GM18520 (cell line): Measurements from ENCODE around the gene REPIN1.

ENCODE experiments used
- ATAC-seq: cut with Tn5 transposase; IDR thresholded peaks from one replicate; pipeline ENCODE4 v1.9.1; 2021; ENCODE audit not compliant: unreplicated experiment

Gene REPIN1

GRCh38 chr7:150336746-150337145 is 31.9 kb upstream of the REPIN1 start:
- no peak for ATAC-seq

GRCh38 chr7:150337179-150337578 is 31.4 kb upstream of the REPIN1 start:
- ATAC-seq = no peak

- no peak for ATAC-seq
Observed at GRCh38 chr7:150337659-150338081, 31.0 kb upstream of the REPIN1 start.

- no peak for ATAC-seq
Observed at GRCh38 chr7:150338166-150338829, 30.3 kb upstream of the REPIN1 start.

GRCh38 chr7:150339409-150339809 is 29.2 kb upstream of the REPIN1 start:
- no peak for ATAC-seq

- ATAC-seq = no peak
Observed at GRCh38 chr7:150340024-150340749, 28.4 kb upstream of the REPIN1 start.

GRCh38 chr7:150340875-150341262 is 27.8 kb upstream of the REPIN1 start:
- ATAC-seq = no peak

GRCh38 chr7:150341263-150342120 is 27.1 kb upstream of the REPIN1 start, which contains the start of gene RARRES2:
TSS of gene RARRES2 (minus strand) at chr7:150341629. CDS start at chr7:150340609, 1,020 bp downstream.
- ATAC-seq = no peak

GRCh38 chr7:150342121-150342408 is 26.6 kb upstream of the REPIN1 start:
- no peak for ATAC-seq

GRCh38 chr7:150343225-150343624 is 25.4 kb upstream of the REPIN1 start:
- no peak for ATAC-seq

GRCh38 chr7:150344299-150344698 is 24.3 kb upstream of the REPIN1 start:
- no peak for ATAC-seq

- ATAC-seq = no peak
Observed at GRCh38 chr7:150345012-150345411, 23.6 kb upstream of the REPIN1 start.

GRCh38 chr7:150346922-150347321 is 21.7 kb upstream of the REPIN1 start:
- no peak for ATAC-seq

GRCh38 chr7:150351587-150352194 is 16.9 kb upstream of the REPIN1 start:
- ATAC-seq = no peak

- no peak for ATAC-seq
Observed at GRCh38 chr7:150355666-150356059, 13.0 kb upstream of the REPIN1 start.

- ATAC-seq = no peak
Observed at GRCh38 chr7:150356265-150356897, 12.2 kb upstream of the REPIN1 start.

- no peak for ATAC-seq
Observed at GRCh38 chr7:150357270-150357669, 11.4 kb upstream of the REPIN1 start.

GRCh38 chr7:150357771-150358427 is 10.7 kb upstream of the REPIN1 start:
- ATAC-seq = no peak

GRCh38 chr7:150358433-150358832 is 10.2 kb upstream of the REPIN1 start:
- no peak for ATAC-seq

GRCh38 chr7:150358988-150359621 is 9.5 kb upstream of the REPIN1 start:
- ATAC-seq = no peak
